22Rv1 (cell line): ENCODE measurements around the gene HAND1.

Experiments used
- CTCF ChIP-seq: fragments of 450-650 bp; IDR thresholded peaks from 2 replicates; pipeline ENCODE4 v1.5.1; 2017; ENCODE audit warnings: mild to moderate bottlenecking
- ZFX ChIP-seq: fragments of 450-650 bp; IDR thresholded peaks from 2 replicates; pipeline ENCODE4 v1.6.1; 2017; ENCODE audit warnings: antibody characterized with exemption, borderline replicate concordance

GRCh38 chr5:154518438-154518867 is 40.4 kb upstream of the HAND1 start:
- TF ChIP-seq CTCF (no peak), ZFX (no peak)
